Measurements from ENCODE around the gene MYL10. TPM values are rescaled to one million over a fixed set of nuclear protein-coding genes. Genes with fewer than 3 reads are reported as not detected.

Gene MYL10
- total RNA-seq, 2 donors from 2014 or later = not detected

DNA sequence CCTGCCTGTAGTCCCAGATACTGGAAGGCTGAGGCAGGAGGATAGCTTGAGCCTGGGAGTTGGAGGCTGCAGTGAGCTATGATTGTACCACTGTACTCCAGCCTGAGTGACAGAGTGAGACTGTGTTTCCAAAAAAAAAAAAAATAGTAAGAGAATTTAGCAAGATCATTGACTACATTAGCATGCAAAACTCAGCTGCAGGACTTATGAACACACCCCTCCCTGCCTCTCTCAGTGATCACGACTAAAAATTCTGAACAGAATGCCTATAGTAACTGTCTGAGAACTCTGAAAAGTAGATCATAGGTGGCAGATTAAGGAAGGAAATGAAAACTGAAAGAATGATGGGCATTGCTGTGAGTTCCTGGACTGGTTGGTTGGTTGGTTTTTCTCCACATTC lies 50.5 kb downstream of the MYL10 start:
- Mint-ChIP-seq H3K36me3 (ENCODE audit: insufficient read depth in 2 of 2) (peaks cover 0 to 1% of the 10 kb centered on the region in 2 donors), H3K4me1 (ENCODE audit: low read depth) (no peaks in the 10 kb centered on the region), H3K9me3 (peaks cover 3 to 6% of the 10 kb centered on the region in 2 donors), H3K4me3 (no peak overlapping the region), H3K27me3 (ENCODE audit: low read depth) (no peaks in the 10 kb centered on the region), H3K27ac (no peak overlapping the region)
- ATAC-seq (replicated peaks in 1 of 2) (no peak), DNase-seq (no peak)

DNA sequence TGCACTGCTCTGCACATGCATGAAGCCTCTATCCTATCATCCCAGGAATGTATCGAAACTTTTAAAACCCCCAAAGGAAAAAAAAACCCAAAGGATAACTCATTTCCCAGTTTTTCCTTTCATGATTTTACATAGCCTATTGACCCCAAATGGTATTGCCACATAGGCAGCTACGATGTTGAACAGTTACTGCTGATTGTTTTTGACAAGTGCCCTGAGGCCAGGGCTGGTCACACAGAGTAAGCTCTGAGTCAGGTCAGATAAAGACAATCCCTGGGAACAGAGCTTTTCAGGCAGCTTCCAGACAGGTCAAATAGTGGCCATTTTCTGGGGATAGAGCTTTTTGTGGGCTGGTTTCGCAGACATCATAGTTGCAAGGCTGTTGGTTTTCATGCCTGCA lies 52.1 kb downstream of the MYL10 start:
- Mint-ChIP-seq H3K27ac (no peak overlapping the region), H3K27me3 (ENCODE audit: low read depth) (no peaks in the 10 kb centered on the region)
- no peak for DNase-seq

DNA sequence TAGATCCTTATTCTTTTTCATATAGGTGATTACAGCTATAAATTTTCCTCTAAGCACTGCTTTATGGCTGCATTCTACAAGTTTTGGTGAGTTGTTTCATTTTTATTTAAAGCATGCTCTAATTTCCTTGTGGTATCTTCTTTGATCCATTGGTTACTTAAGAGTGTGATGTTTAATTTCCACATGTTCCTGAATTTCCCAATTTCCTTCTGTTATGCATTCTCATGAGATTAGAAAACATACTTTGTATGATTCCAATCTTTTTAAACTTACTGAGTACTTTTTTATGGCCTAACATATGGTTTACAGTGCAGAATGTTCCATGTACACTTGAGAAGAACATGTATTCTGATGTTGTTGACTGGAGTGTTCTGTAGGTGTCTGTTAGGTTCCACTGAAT lies 53.4 kb downstream of the MYL10 start:
- Mint-ChIP-seq H3K9me3 (peaks cover 8 to 11% of the 10 kb centered on the region in 2 donors), H3K27me3 (ENCODE audit: low read depth) (peaks cover 10% of the 10 kb centered on the region)
- no peak for ATAC-seq (replicated peaks in 1 of 2)

More for the DNA sequence above, 52.1 kb downstream of the MYL10 start:
- peaks cover 0 to 5% of the 10 kb centered on the region in 2 donors for H3K36me3 Mint-ChIP-seq (ENCODE audit: insufficient read depth in 2 of 2)
- no peak for ATAC-seq (replicated peaks in 1 of 2)
- no peaks in the 10 kb centered on the region for H3K4me1 Mint-ChIP-seq (ENCODE audit: low read depth)
- H3K4me3 Mint-ChIP-seq = no peak overlapping the region
- H3K9me3 Mint-ChIP-seq = peaks cover 6 to 9% of the 10 kb centered on the region in 2 donors

DNA sequence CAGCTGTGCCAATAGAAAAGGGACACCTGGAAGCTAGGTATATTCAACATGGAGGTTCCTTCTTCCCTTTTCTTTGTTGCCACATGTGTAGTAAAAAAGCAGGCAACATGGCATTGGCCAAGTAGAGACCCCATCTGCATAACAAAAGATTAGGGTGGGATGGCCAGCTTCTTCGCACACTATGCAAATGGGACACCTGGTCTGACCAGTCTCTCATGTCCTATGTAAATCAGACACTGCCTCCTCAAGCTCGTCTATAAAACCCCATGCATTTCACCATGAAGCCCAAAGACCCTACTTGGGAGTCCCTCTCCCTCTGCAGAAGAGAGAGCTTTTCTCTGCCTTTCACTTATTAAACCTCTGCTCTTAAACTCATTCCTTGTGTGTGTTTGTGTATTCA lies 53.9 kb downstream of the MYL10 start:
- H3K4me1 Mint-ChIP-seq (ENCODE audit: low read depth) = no peaks in the 10 kb centered on the region
- DNase-seq (no peak), ATAC-seq (replicated peaks in 1 of 2) (no peak)
- H3K27ac Mint-ChIP-seq = no peak overlapping the region
- peaks cover 11% of the 10 kb centered on the region for H3K27me3 Mint-ChIP-seq (ENCODE audit: low read depth)
- H3K36me3 Mint-ChIP-seq (ENCODE audit: insufficient read depth in 2 of 2) = peaks cover 0 to 5% of the 10 kb centered on the region in 2 donors
- no peak overlapping the region for H3K4me3 Mint-ChIP-seq
- peaks cover 8 to 11% of the 10 kb centered on the region in 2 donors for H3K9me3 Mint-ChIP-seq

More for the DNA sequence above, 53.4 kb downstream of the MYL10 start:
- no peak overlapping the region for H3K27ac Mint-ChIP-seq
- no peaks in the 10 kb centered on the region for H3K4me1 Mint-ChIP-seq (ENCODE audit: low read depth)
- peaks cover 0 to 5% of the 10 kb centered on the region in 2 donors for H3K36me3 Mint-ChIP-seq (ENCODE audit: insufficient read depth in 2 of 2)
- no peak overlapping the region for H3K4me3 Mint-ChIP-seq
- no peak for DNase-seq

DNA sequence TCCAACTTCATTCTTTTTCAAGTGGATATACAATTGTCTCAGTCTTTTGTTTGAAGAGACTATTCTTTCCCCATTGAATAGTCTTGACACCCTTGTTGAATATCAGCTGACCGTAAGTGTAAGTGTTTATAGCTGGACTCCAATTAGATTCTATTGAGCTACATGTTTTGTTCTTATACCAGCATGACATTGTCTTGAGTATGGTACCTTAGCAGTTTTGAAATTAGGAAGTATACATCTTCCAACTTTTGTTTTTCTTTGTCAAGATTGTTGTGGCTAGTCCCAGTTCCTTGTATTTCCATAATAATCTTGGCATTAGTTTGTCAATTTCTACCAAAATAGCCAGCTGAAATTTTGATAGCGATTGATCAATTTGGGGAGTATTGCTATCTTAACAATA lies 56.9 kb downstream of the MYL10 start:
- ATAC-seq (replicated peaks in 1 of 2) = no peak
- peaks cover 8% of the 10 kb centered on the region in 2 donors for H3K9me3 Mint-ChIP-seq
- peaks cover 0 to 8% of the 10 kb centered on the region in 2 donors for H3K36me3 Mint-ChIP-seq (ENCODE audit: insufficient read depth in 2 of 2)
- H3K27ac Mint-ChIP-seq = no peak overlapping the region
- H3K4me3 Mint-ChIP-seq = no peak overlapping the region
- DNase-seq = no peak
- H3K4me1 Mint-ChIP-seq (ENCODE audit: low read depth) = no peaks in the 10 kb centered on the region
- peaks cover 11% of the 10 kb centered on the region for H3K27me3 Mint-ChIP-seq (ENCODE audit: low read depth)

DNA sequence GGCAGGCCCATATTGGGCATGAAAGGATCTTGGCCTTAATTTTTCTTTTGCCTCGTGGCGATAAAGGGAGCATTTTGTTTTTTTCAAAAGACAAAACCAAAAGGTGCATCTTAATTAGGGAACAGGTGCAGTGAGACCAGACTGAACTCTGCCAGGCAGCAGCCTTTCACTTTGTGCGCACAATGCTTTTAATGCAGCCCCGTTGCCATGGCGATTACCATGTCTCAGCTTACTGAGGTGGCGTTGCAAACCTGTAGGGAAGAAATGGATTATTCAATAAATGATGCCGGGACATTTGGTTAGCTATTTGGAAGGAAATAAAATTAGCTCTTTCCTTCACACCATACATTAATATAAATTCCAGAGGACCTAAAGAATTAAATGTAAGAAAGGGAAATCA lies 61.9 kb downstream of the MYL10 start:
- DNase-seq (no peak), ATAC-seq (replicated peaks in 1 of 2) (no peak)
- H3K27me3 Mint-ChIP-seq (ENCODE audit: low read depth) = peaks cover 11% of the 10 kb centered on the region
- H3K4me3 Mint-ChIP-seq = no peak overlapping the region
- H3K36me3 Mint-ChIP-seq (ENCODE audit: insufficient read depth in 2 of 2) = peaks cover 0 to 3% of the 10 kb centered on the region in 2 donors
- H3K4me1 Mint-ChIP-seq (ENCODE audit: low read depth) = no peaks in the 10 kb centered on the region
- H3K9me3 Mint-ChIP-seq = peaks cover 2% of the 10 kb centered on the region in 2 donors
- H3K27ac Mint-ChIP-seq = no peak overlapping the region

DNA sequence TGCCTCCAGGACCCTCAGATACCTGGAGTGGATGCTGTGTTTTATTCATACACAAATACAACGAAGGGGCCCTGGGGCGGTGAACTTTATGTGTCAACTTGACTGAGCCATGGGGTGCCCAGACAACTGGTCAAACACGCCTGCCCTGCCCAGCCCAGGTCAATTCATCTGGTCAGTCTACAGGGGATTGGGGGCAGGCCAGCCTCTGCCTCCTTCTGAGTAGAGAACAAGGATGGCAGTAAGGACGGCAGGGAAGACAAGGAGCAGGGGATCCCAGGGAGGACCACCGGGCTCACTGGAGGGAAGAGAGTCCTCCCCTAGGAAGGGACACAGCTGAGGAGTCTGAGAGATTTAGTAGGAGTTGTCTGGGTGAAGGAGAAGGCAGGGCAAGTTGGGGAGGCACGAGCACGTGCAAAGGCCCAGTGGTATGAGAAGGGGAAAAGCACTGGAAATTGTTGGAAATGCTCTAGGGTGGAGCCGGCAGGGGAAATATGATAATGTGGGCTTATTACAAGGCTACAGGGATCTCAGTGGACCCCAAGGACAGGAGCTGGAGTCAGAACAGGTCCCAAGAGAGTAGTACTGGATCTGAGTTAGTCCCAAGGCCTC lies 63.4 kb downstream of the MYL10 start:
- ATAC-seq (replicated peaks in 1 of 2) (no peak), DNase-seq (no peak)
- H3K36me3 Mint-ChIP-seq (ENCODE audit: insufficient read depth in 2 of 2) = peaks cover 0 to 3% of the 10 kb centered on the region in 2 donors
- no peak overlapping the region for H3K27ac Mint-ChIP-seq
- no peak overlapping the region for H3K4me3 Mint-ChIP-seq
- peaks cover under 1% of the 10 kb centered on the region for H3K27me3 Mint-ChIP-seq (ENCODE audit: low read depth)
- H3K9me3 Mint-ChIP-seq = no peaks in the 10 kb centered on the region
- no peaks in the 10 kb centered on the region for H3K4me1 Mint-ChIP-seq (ENCODE audit: low read depth)

DNA sequence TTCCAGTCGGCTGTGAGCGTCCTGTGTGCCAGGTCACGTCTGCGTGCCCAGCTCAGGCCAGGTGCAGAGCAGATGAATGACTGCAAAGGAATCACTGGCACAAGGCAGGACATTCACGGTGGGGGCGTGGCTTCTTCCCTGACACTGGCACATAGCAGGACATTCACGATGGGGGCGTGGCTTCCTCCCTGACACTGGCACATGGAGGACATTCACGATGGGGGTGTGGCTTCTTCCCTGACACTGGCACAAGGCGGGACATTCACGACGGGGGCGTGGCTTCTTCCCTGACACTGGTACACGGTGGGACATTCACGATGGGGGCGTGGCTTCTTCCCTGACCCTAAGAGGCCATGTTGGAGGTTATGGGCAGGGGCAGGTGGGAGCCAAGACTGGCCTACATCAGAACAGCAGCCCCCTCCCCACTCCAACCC lies 64.3 kb downstream of the MYL10 start:
- no peak for ATAC-seq (replicated peaks in 1 of 2)

DNA sequence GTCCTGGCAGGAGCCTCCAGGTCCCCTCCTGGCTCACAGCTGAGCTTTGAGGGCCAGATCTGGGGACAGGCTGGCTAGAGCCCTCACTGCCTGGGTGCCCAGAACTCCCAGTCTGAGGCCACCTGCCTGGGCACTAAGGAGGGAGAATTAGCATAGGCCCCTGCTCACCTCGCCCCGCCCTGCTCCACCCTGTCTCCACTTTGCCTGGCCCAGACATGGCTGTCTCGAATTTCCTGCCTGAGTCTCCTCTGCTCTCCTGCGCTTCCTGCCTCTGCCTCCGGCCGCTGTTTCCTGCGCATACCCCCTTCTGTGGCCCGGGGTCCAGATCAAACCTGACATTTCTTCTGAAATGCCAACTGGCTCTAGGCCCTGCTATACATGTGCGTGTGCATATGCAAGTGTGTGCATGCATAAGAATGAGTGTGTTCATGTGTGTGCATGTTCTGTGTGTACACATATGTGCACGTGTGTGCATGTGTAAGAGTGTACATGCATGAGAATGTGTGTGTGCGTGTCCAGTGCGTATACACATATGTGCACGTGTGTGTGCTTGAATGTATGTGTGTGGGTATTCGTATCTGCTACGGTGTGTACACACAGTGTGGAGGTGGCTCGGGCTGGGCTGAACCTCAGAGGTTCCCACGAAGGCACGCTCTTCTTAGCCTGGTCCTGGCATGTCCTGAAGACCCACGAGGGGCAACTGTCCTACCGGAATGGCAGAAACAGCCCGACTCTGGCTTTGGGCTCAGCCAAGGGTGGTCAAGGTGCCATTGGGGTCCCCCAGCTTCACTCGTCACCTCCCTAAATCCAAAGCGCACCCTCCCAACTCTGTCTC lies 64.9 kb downstream of the MYL10 start:
- no peak overlapping the region for H3K4me3 Mint-ChIP-seq
- DNase-seq = no peak
- no peaks in the 10 kb centered on the region for H3K27me3 Mint-ChIP-seq (ENCODE audit: low read depth)
- no peaks in the 10 kb centered on the region for H3K4me1 Mint-ChIP-seq (ENCODE audit: low read depth)
- no peak overlapping the region for H3K27ac Mint-ChIP-seq
- no peak for ATAC-seq (replicated peaks in 1 of 2)
- no peaks in the 10 kb centered on the region for H3K9me3 Mint-ChIP-seq
- H3K36me3 Mint-ChIP-seq (ENCODE audit: insufficient read depth in 2 of 2) = no peaks in the 10 kb centered on the region

More for the DNA sequence above, 64.3 kb downstream of the MYL10 start:
- H3K4me1 Mint-ChIP-seq (ENCODE audit: low read depth) = no peaks in the 10 kb centered on the region
- H3K36me3 Mint-ChIP-seq (ENCODE audit: insufficient read depth in 2 of 2) = peaks cover 0 to 3% of the 10 kb centered on the region in 2 donors
- H3K27me3 Mint-ChIP-seq (ENCODE audit: low read depth) = no peaks in the 10 kb centered on the region
- no peak for DNase-seq
- H3K9me3 Mint-ChIP-seq = no peaks in the 10 kb centered on the region
- H3K27ac Mint-ChIP-seq = no peak overlapping the region
- no peak overlapping the region for H3K4me3 Mint-ChIP-seq

Other genes starting within 250 kb of the MYL10 start
- 10 to 100 TPM; 24.7 to 26.2 TPM for gene CUX1, start 188.3 kb upstream of the MYL10 start, total RNA-seq